ENCODE data around the gene MLF2.

Gene MLF2

DNA sequence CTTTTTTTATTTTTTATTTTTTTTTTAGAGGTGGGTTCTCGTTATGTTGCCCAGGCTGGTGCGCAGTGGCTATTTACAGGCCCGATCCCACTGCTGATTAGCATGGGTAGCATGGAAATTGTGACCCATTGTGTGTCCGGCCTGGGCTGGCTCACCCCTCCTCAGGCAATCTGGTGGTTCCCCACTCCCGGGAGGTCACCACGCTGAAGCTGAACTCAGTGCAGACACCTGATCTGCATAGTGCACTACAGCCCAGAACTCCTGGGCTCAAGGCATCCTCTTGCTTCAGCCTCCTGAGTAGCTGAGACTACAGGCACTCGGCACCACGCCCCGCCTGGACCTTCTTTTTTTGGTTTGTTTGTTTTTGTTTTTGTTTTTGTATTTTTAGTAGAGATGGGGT lies 30.9 kb upstream of the MLF2 start:
- H3K79me2 ChIP-seq (ENCODE audit: insufficient read depth, low read depth): no peaks in the 10 kb centered on the region
- H3K36me3 ChIP-seq (ENCODE audit: insufficient read depth): no peaks in the 10 kb centered on the region
- no peak overlapping the region for H3K4me3 ChIP-seq (IDR thresholded peaks at IDR 0.05; ENCODE audit: insufficient read depth, low read depth, low read length)
- H3K27ac ChIP-seq: no peak overlapping the region
- TF ChIP-seq CTCF (conservative IDR thresholded peaks at IDR 0.05; ENCODE audit: low read depth, low read length): no peak
- H3K27me3 ChIP-seq (ENCODE audit: insufficient read depth, low read depth): no peaks in the 10 kb centered on the region
- no peak overlapping the region for H3K9ac ChIP-seq
- no peaks in the 10 kb centered on the region for H4K20me1 ChIP-seq (ENCODE audit: insufficient read depth)
- 0 out of 2 replicates have a peak overlapping the region, but pooled peaks have one; percentile 17 for H3K4me2 ChIP-seq
- peak overlapping the region; percentile 22; the same call in 1 of the 2 replicates for H2AFZ ChIP-seq (ENCODE audit: low read depth)
- H3K4me1 ChIP-seq (ENCODE audit: low read depth, poor library complexity, severe bottlenecking): peaks cover 22% of the 10 kb centered on the region

- Histone ChIP-seq H3K4me2 (0 out of 2 replicates have a peak overlapping the region, but pooled peaks have one; percentile 17), H3K4me1 (ENCODE audit: low read depth, poor library complexity, severe bottlenecking) (peaks cover 28% of the 10 kb centered on the region), H3K27ac (peak overlapping the region; percentile 42; the same call in 1 of the 2 replicates), H2AFZ (ENCODE audit: low read depth) (peak overlapping the region; percentile 22; the same call in 1 of the 2 replicates), H3K79me2 (ENCODE audit: insufficient read depth, low read depth) (no peaks in the 10 kb centered on the region), H3K36me3 (ENCODE audit: insufficient read depth) (no peaks in the 10 kb centered on the region), H3K4me3 (IDR thresholded peaks at IDR 0.05; ENCODE audit: insufficient read depth, low read depth, low read length) (no peak overlapping the region), H3K27me3 (ENCODE audit: insufficient read depth, low read depth) (no peaks in the 10 kb centered on the region), H4K20me1 (ENCODE audit: insufficient read depth) (no peaks in the 10 kb centered on the region), H3K9ac (no peak overlapping the region)
- TF ChIP-seq CTCF (conservative IDR thresholded peaks at IDR 0.05; ENCODE audit: low read depth, low read length): no peak
Measured at GRCh38 chr12:6782850-6783566, 30.1 kb upstream of the MLF2 start.

- Histone ChIP-seq H4K20me1 (ENCODE audit: insufficient read depth) (no peaks in the 10 kb centered on the region), H3K4me3 (IDR thresholded peaks at IDR 0.05; ENCODE audit: insufficient read depth, low read depth, low read length) (no peak overlapping the region), H3K9ac (no peak overlapping the region), H3K36me3 (ENCODE audit: insufficient read depth) (no peaks in the 10 kb centered on the region), H3K79me2 (ENCODE audit: insufficient read depth, low read depth) (no peaks in the 10 kb centered on the region), H3K27ac (no peak overlapping the region), H3K4me2 (no peak overlapping the region), H3K4me1 (ENCODE audit: low read depth, poor library complexity, severe bottlenecking) (peaks cover 29% of the 10 kb centered on the region), H2AFZ (ENCODE audit: low read depth) (no peak overlapping the region), H3K27me3 (ENCODE audit: insufficient read depth, low read depth) (no peaks in the 10 kb centered on the region)
- no peak for TF ChIP-seq CTCF (conservative IDR thresholded peaks at IDR 0.05; ENCODE audit: low read depth, low read length)
Measured at GRCh38 chr12:6782119-6782518, 29.2 kb upstream of the MLF2 start.

GRCh38 chr12:6780573-6780972 lies 27.6 kb upstream of the MLF2 start:
- Histone ChIP-seq H4K20me1 (ENCODE audit: insufficient read depth) (no peaks in the 10 kb centered on the region), H3K27ac (no peak overlapping the region), H3K36me3 (ENCODE audit: insufficient read depth) (no peaks in the 10 kb centered on the region), H3K9ac (no peak overlapping the region), H3K4me3 (IDR thresholded peaks at IDR 0.05; ENCODE audit: insufficient read depth, low read depth, low read length) (no peak overlapping the region), H3K4me2 (no peak overlapping the region), H3K79me2 (ENCODE audit: insufficient read depth, low read depth) (no peaks in the 10 kb centered on the region), H2AFZ (ENCODE audit: low read depth) (no peak overlapping the region), H3K4me1 (ENCODE audit: low read depth, poor library complexity, severe bottlenecking) (peaks cover 33% of the 10 kb centered on the region), H3K27me3 (ENCODE audit: insufficient read depth, low read depth) (no peaks in the 10 kb centered on the region)
- TF ChIP-seq CTCF (conservative IDR thresholded peaks at IDR 0.05; ENCODE audit: low read depth, low read length): no peak

Measured in KMS-11 (cell line).